K562 treated with DMSO at 1 percent for 48 hours (cell line): ENCODE measurements around the gene MSN. TPM values are rescaled to one million over a fixed set of nuclear protein-coding genes. Genes with fewer than 3 reads are reported as not detected.

ENCODE experiments used
- total RNA-seq: library from RNA; unstranded; fragments of 300-600 nt; gene quantifications from 2 replicates; pipeline ENCODE4 v1.2.3, GENCODE V29; 2022; ENCODE audit warnings: low replicate concordance; ENCODE audit errors: extremely low read depth

Gene MSN
- total RNA-seq = 123 TPM in 1 of 2 replicates, not detected in the other

DNA sequence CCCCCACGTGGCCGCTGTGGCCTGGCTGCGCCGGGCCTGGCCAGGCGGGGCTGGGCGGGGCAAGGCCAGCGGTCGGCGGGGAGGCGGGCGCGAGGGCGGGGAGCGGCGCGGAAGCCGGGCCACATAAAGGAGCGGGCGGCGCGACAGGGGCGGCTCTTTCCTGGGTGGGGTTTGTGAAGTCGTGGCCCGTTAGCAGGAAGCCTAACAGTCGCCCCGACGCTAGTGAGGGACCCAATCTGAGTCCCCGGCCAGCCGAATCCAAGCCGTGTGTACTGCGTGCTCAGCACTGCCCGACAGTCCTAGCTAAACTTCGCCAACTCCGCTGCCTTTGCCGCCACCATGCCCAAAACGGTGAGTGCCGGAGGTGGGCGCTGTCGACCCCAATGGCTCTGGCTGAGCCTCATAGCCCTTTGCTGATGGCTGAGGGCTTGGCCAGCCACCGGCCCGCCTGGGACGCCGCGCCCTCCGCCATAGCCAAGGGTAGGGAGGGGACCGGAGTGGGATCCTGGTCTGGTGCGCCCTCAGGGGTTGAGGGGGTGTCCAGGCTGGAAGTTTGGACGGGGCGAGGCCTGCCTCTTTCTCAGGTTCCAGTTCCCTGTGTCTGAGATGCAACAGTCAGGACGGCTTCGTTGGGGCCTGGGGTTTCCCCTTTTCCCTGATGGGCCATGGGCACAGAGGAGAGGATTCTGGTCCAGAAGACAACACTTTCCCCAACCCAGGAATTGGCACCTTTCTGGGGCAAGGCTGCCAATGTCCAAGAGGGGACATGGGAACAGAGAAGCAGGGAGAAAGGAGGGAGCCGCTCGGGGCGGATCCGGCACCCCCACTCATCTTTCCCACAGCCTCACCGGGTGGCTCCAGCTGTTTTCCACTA is at the start of gene MSN:
Gene MSN, plus strand, starts transcription at position 152 of the 874 bp plus-strand sequence. Its CDS starts 188 bp downstream, at position 340.

Other genes starting within 250 kb of the MSN start
- not detected in 2 replicates for gene LAS1L, start 132.9 kb upstream of the MSN start, total RNA-seq